CD1c-positive myeloid dendritic cell (primary cell): ENCODE results near the gene PDE3A.
"Not testable (repeated sequence)": the region's sequence is repeated elsewhere in the genome, so short reads cannot be mapped to it uniquely, and the experiment has no call there.

Experiments
- DNase-seq: peaks from one replicate; pipeline ENCODE4 v3.0.0-alpha.2; 2016; ENCODE audit errors: extremely low spot score

PDE3A gene

GRCh38 chr12:20551742-20552442 lies 183.6 kb downstream of the PDE3A start:
- DNase-seq, result not testable (repeated sequence)

DNA sequence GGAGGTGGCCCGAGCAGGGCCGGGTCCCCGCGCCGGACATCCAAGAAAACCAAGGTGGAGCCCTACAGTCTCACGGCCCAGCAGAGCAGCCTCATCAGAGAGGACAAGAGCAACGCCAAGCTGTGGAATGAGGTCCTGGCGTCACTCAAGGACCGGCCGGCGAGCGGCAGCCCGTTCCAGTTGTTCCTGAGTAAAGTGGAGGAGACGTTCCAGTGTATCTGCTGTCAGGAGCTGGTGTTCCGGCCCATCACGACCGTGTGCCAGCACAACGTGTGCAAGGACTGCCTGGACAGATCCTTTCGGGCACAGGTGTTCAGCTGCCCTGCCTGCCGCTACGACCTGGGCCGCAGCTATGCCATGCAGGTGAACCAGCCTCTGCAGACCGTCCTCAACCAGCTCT lies 184.2 kb downstream of the PDE3A start:
- DNase-seq, result not testable (repeated sequence)

DNA sequence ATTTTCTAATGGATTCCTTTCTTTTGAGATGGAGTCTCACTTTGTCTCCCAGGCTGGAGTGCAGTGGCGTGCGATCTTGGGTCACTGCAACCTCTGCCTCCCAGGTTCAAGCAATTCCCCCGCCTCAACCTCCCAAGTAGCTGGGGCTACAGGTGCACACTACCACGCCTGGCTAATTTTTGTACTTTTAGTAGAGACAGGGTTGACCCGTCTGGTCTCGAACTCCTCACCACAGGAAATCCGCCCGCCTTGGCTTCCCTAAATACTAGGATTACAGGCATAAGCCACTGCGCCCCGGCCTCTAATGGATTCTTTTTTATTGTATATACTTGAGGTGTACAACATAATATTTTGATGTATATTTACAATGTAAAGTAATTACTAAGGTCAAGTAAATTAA lies 186.7 kb downstream of the PDE3A start:
- DNase-seq, result no peak

GRCh38 chr12:20555771-20556170 lies 187.4 kb downstream of the PDE3A start:
- no peak for DNase-seq

DNA sequence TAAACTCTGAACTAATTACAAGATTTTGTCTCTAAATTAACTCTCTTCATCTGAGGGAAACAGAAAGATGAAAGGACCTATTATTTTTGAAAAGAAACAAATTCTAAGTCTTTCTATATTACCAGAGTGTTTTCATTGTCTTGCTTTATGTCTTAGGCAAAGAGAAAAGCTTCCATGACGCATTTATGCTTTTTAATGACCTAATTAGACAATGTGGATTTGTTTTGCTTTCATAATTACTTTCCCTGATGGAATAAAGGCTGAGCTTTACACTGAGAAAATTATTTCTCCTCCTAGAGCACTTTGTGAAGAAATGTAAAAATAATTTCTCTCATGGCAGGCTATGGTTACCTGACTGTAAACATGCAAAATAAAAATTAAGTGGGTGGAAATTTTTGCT lies 188.8 kb downstream of the PDE3A start:
- no peak for DNase-seq

DNA sequence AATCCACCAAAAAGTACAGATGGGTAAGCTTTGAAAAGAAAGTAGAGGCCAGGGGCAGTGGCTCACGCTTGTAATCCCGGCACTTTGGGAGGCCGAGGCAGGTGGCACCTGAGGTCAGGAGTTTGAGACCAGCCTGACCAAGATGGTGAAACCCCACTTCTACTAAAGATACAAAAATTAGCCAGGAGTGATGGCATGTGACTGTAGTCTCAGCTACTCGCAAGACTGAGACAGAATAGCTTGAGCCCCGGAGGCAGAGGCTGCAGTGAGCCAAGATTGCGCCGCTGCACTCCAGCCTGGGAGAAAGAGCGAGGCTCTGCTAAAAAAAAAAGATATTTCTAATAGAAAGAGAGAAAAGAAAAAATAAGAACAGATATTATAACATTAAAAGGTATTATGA lies 192.6 kb downstream of the PDE3A start:
- no peak for DNase-seq

DNA sequence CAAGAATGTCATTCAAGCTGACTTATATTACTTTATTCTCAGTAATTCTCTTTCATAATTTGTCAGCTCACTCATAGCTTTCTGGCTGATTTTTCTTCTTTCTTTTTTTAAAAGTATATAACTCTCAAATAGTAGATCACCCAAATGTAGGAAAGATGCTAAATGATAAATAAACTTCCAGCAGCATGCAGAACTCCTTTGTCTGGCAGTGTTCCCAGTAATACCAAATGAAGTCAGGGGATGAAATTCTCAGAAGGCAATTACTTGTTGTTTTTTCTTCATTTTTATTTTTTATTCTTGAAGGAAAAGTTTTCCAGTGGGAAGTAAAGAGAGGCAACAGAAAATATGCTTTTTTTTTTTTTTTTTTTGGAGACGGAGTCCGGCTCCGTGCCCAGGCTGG lies 193.5 kb downstream of the PDE3A start:
- DNase-seq, result no peak

DNA sequence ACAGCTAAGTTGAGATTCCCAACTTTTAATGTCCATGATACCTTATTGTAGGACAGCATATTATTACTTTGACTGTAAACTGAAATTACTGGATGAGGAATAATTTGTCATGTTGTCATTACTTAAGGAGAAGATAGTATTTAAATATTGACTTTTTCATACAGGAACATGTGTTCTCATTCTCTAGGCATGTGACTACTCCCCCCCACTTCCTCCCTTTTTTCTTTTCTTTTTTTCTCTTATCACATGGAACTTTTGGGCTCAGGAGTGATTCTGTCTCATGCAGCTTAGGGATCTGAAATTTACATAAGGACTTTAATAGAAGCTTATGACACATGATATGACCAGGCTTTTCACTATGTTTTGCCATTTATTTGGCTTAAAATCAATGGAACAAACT lies 199.1 kb downstream of the PDE3A start:
- no peak for DNase-seq

GRCh38 chr12:20572451-20572850 lies 204.1 kb downstream of the PDE3A start:
- DNase-seq, result no peak

DNA sequence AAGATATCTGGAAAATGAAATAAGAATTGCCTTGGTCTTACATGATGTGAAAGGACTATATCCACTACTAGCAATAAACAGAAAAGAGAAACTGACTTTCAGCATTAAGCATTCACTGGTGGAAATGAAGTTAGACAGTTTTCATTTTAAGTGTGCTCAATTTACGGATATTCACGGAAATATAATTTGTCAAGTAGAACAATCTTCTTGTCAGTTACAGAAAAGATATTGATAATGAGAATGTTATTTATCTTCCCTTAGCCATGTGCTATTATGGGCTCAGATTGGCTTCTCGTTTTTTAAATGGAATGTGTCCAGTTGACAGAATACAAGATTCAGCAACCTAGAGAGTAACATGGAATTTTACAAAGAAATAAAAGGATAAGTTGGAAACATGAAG lies 208.2 kb downstream of the PDE3A start:
- DNase-seq, result no peak

DNA sequence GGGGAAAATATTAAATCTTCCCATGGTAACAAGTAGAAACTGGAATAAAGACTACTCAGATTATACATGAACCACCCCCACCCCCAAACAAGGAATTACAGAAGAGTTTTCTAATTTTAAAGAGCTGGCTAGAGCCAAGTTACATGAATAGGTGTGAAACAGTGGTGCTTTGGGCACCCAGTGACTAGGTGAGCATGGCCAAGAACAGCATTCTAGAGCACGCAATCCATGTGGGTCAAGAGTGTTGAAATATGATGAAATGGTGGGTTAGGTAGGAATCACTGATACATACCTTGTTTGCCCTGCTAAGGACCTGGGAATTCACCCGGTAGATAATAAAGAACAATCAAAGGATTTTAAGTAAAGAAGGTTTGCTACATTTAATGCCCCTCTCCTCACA lies 208.7 kb downstream of the PDE3A start:
- no peak for DNase-seq

GRCh38 chr12:20578142-20578541 lies 209.8 kb downstream of the PDE3A start:
- DNase-seq, result no peak

GRCh38 chr12:20585055-20585625 lies 216.8 kb downstream of the PDE3A start:
- no peak for DNase-seq

DNA sequence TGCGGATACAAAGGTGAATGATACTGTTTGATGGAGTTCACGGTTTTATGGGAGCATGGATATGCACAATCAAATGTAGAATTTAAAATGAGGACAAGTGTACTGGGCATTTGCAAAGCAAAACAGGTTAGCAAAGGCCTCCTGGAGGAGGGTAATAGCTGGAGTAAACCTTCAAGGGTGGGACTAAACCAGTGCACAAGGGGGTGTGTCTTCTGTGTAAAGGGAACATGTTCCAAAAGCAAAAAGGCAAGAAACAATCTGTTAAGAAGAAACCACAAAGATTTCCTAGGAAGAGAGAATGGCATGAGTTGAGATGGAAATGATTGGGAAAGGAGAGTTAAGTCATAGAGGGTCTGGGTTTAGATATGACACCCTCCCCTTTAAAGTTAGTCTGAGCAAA lies 217.6 kb downstream of the PDE3A start:
- DNase-seq, result no peak

DNA sequence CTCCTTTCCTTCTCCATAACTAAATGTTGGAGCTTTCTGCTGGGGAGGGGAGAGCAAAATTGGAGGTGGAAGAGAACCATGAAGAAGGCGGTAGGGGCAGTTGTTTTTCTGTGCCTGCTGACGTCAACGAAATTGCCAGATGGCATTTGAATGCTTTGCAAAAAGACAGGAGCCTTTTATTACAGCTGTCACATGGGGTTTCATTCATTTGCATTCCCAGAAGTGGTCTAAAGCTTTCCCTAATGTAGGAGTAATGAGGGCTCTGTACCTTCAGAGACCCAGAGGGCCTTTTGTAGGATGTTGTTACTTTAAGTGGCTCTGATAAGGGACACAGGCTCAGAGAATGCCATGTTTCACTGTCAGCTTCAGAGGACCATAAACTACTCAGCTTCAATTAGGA lies 219.7 kb downstream of the PDE3A start:
- DNase-seq, result no peak

GRCh38 chr12:20590570-20590969 lies 222.2 kb downstream of the PDE3A start:
- no peak for DNase-seq

- no peak for DNase-seq
Measured at GRCh38 chr12:20592556-20592955, 224.2 kb downstream of the PDE3A start.

GRCh38 chr12:20593611-20594010 lies 225.3 kb downstream of the PDE3A start:
- no peak for DNase-seq

DNA sequence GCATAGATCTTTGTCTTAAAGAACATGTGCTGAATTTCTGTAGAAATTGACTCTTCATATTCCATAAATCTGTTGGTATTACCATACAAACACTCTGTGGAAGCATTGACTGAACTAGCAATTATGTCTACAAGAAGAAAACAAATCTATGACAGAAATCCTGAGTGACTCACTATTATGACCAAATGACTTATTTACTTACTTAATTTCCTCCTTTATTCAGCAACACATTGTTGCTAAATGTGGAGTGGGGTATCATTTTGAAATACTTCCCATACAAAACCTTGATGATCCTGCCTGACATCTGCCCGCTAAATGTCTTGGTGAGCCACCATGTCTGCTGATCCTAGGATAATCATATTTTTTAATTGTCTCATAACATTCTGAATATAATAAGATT lies 227.7 kb downstream of the PDE3A start:
- DNase-seq, result no peak

DNA sequence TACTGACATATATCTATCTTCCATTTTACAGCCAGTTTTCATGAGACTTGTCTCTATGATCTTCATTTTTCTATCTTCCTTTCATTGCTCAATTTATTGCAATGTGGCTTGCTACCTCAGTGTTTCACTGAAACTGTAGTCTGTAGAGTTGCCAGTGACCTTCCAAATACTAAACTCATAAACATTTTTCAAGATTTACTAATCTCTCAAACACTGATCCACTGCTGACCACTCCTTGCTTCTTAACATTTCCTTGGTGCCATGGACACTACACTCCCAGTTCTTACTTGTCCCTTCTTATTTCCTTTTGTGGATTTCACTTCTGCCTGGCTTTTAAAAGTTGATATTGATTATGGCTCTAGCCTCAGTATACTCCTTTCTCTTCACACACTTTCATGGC lies 231.4 kb downstream of the PDE3A start:
- no peak for DNase-seq

- DNase-seq, result no peak
Measured at GRCh38 chr12:20601668-20602280, 233.4 kb downstream of the PDE3A start.

DNA sequence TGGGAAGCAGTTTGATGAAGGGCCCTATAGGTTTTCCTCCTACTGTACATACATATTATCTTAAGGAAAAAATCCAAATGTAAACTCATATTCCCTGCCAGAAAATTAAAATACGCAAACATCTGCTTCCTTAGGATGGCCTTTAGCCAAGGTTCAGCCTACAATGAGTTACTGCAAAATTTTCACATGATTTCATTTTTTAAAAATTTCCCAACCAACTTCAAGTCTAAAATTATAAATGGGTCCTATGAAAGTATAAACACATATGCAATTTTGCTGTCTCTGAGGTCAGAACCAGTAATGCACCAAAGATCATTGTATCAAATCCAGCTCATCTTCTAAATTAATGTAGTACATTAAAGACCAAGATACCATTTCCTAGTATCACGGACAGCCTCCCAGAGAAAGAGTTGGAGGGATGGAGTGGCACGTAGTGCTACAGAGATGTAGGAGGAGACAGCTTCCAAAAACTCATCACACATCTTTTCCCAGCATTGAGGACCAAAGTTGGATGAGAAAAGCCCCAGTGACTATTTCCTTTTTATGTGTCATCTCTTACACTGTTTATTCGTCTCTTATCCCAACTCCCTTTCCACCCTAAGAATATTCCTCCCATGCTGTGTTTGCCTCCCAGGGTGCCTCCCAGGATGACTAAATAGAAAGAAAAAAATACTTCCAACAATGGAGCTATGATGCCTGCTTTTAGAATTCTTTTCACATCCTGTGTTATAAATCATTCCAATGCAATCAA lies 234.5 kb downstream of the PDE3A start:
- no peak for DNase-seq
